NCI-H524 (cell line): ENCODE data around the gene LY6G6C.

Source experiments
- DNase-seq, 2 experiments: peaks; one replicate each; lab custom pipeline; 2025; lab: John Stamatoyannopoulos, UW

Gene LY6G6C

GRCh38 chr6:31680226-31681134, 41.1 kb downstream of the LY6G6C start, which contains the start of gene LY6G5C:
Gene LY6G5C (minus strand): TSS chr6:31681067. CDS start chr6:31680373, 694 bp downstream.
- DNase-seq, result peak; percentile 66 to 85

GRCh38 chr6:31677955-31678354, 43.6 kb downstream of the LY6G6C start:
- DNase-seq, result no peak

GRCh38 chr6:31676904-31677303, 44.6 kb downstream of the LY6G6C start:
- DNase-seq, result no peak

- no peak for DNase-seq
Observed at GRCh38 chr6:31676322-31676903, 45.1 kb downstream of the LY6G6C start.

GRCh38 chr6:31669676-31670075, 51.9 kb downstream of the LY6G6C start, which contains the start of gene LY6G5B:
Gene LY6G5B (plus strand): TSS chr6:31669976. CDS start chr6:31670951, 975 bp downstream.
- DNase-seq, result no peak
